Measurements from ENCODE around the gene SDHAF3. TPM values are rescaled to one million over a fixed set of nuclear protein-coding genes. Genes with fewer than 3 reads are reported as not detected.

Gene SDHAF3
- total and polyA plus RNA-seq, 2 donors (not counting 3 experiments of a cell fraction or from before 2014, with no cell fraction given), result 1.7 to 5.2 TPM

- Histone ChIP-seq H3K27ac (ENCODE audit: insufficient read depth, low read depth, low read length) (no peak overlapping the region), H3K4me1 (ENCODE audit: control insufficient read depth, extremely low read depth, insufficient read depth, low read length) (no peaks in the 10 kb centered on the region), H3K36me3 (ENCODE audit: control insufficient read depth in 2 of 2, extremely low read depth in 1 of 2, insufficient read depth in 2 of 2, low read length in 2 of 2) (no peaks in the 10 kb centered on the region), H3K4me3 (replicated peaks in 1 of 3; ENCODE audit: insufficient read depth in 1 of 3, low read depth in 1 of 3, low read length in 3 of 3) (no peak overlapping the region), H3K27me3 (ENCODE audit: control insufficient read depth in 2 of 2, insufficient read depth in 2 of 2, low read length in 2 of 2) (peaks cover 1 to 2% of the 10 kb centered on the region in 2 experiments), H3K9ac (replicated peaks; ENCODE audit: extremely low read depth, insufficient read depth, low read length) (no peak overlapping the region), H3K9me3 (replicated peaks; ENCODE audit: control insufficient read depth, insufficient read depth, low read length) (no peaks in the 10 kb centered on the region), H3K4me2 (ENCODE audit: insufficient read depth, low read length) (no peak overlapping the region), H3K9me1 (replicated peaks; ENCODE audit: control insufficient read depth, extremely low read depth, insufficient read depth, low read length) (no peaks in the 10 kb centered on the region), H4K20me1 (replicated peaks; ENCODE audit: control insufficient read depth, extremely low read depth, insufficient read depth, low read length) (no peaks in the 10 kb centered on the region), H3K79me2 (ENCODE audit: control insufficient read depth, insufficient read depth, low read length) (no peaks in the 10 kb centered on the region), H2AFZ (ENCODE audit: low read depth, low read length) (no peak overlapping the region)
- intact Hi-C loops (cut with micrococcal nuclease), result no loop called here
- TF ChIP-seq POLR2A (IDR thresholded peaks at IDR 0.05; ENCODE audit: low read depth, low read length) (no peak), EZH2 (IDR thresholded peaks at IDR 0.05; ENCODE audit: borderline replicate concordance, low read depth, low read length, severe bottlenecking) (no peak), JUN (IDR thresholded peaks at IDR 0.05; ENCODE audit: borderline replicate concordance, insufficient read depth, insufficient read length, low read depth) (no peak), FOS (IDR thresholded peaks at IDR 0.05; ENCODE audit: borderline replicate concordance, insufficient read depth, low read length) (no peak), POLR2AphosphoS5 (IDR thresholded peaks at IDR 0.05; ENCODE audit: insufficient read depth, low read depth, low read length) (no peak), CTCF (IDR thresholded peaks at IDR 0.05; ENCODE audit: extremely low read depth in 1 of 2, insufficient read depth in 1 of 2, low read depth in 1 of 2, low read length in 2 of 2) (no peak), GATA2 (IDR thresholded peaks at IDR 0.05; ENCODE audit: insufficient read depth, insufficient read length, low read depth, low read length) (no peak), MAX (IDR thresholded peaks at IDR 0.05; ENCODE audit: insufficient read depth, insufficient read length) (no peak), MYC (IDR thresholded peaks at IDR 0.05; ENCODE audit: low read depth, low read length) (no peak)
- dilution Hi-C loops (cut with MboI; ENCODE audit: extremely low pct_ligation_motif_present, low sequenced_read_pairs), result no loop called here
- POLR2A ChIA-PET, result no interaction called here
- CTCF ChIA-PET, result interaction anchor here (1.3 to 1.6 kb wide), 2 partner anchors 9 to 740 kb away, joined by 4 to 10 read pairs; no protein-coding TSS in a partner anchor
- BruUV-seq (replicated peaks), result no TSS peak
- no peak for DNase-seq (ENCODE audit: low read depth, low spot score)
- no peak for FAIRE-seq
Measured at GRCh38 chr7:97096037-97096436, 21.5 kb upstream of the SDHAF3 start.

Data from endothelial cell of umbilical vein (primary cell).